Heart left ventricle (tissue), 16 donors: ENCODE measurements around the gene KCNH5. TPM values are rescaled to one million over a fixed set of nuclear protein-coding genes. Genes with fewer than 3 reads are reported as not detected.

Source experiments
- ATAC-seq, 4 donors: fragments of 200-7000 bp; cut with Tn5 transposase; one replicate each; pipeline ENCODE4 v1.9.1; 2020 to 2022; ENCODE audit warnings: moderate library complexity in 4 of 4, mild to moderate bottlenecking in 3 of 4, moderate number of reproducible peaks in 1 of 4
- DNase-seq, 5 donors: peaks; one replicate each; pipeline ENCODE4 v3.0.0-alpha.2; 2020
- H3K27ac ChIP-seq, 12 donors: fragments of 200-600 bp; sonication (generic) in 4 of 12; one replicate each; pipeline versions ENCODE4 v1.5.0 to v1.8.0; 2016 to 2022; ENCODE audit warnings: mild to moderate bottlenecking in 2 of 12
- H3K27me3 ChIP-seq, 9 donors: fragments of 200-600 bp; sonication (generic) in 2 of 9; one replicate each; pipeline versions ENCODE4 v1.5.1 to v1.8.0; 2016 to 2022; ENCODE audit warnings: mild to moderate bottlenecking in 3 of 9
- H3K36me3 ChIP-seq, 9 donors: fragments of 200-600 bp; sonication (generic) in 2 of 9; one replicate each; pipeline versions ENCODE4 v1.5.0 to v1.8.0; 2018 to 2022; ENCODE audit warnings: mild to moderate bottlenecking in 2 of 9
- H3K4me1 ChIP-seq, 12 donors: fragments of 200-600 bp; sonication (generic) in 4 of 12; one replicate each; pipeline versions ENCODE4 v1.5.0 to v1.8.0; 2016 to 2022; ENCODE audit warnings: mild to moderate bottlenecking in 3 of 12
- H3K4me3 ChIP-seq, 12 donors: fragments of 200-600 bp; sonication (generic) in 4 of 12; one replicate each; pipeline versions ENCODE4 v1.5.0 to v1.8.0; 2017 to 2022; ENCODE audit warnings: mild to moderate bottlenecking in 9 of 12, moderate library complexity in 4 of 12
- H3K9me3 ChIP-seq, 12 donors: fragments of 200-600 bp; sonication (generic) in 4 of 12; one replicate each; pipeline versions ENCODE4 v1.5.0 to v1.8.0; 2016 to 2022; ENCODE audit warnings: mild to moderate bottlenecking in 1 of 12
- POLR2A ChIP-seq, 2 donors: fragments of 450-650 bp; IDR thresholded peaks; one replicate each; pipeline ENCODE4 v1.6.1; 2017; ENCODE audit warnings: antibody characterized with exemption in 2 of 2, mild to moderate bottlenecking in 2 of 2, moderate library complexity in 2 of 2
- WGBS, 4 donors: extraction: QIAGEN DNeasy Blood & Tissue Kit in 2 of 4; methylation state at CpG; one replicate each; pipeline versions ENCODE4 v1.1.5 to v1.1.7; 2013 to 2018; 5-methylcytosine and 5-hydroxymethylcytosine counted together
- intact Hi-C, 10 donors: fragments of 100-400 bp; cut with DNase I; formaldehyde crosslinking; loops; one replicate each; pipeline versions ENCODE4 v1.11.1 to v1.14.2; 2022
- polyA plus RNA-seq, 2 donors: library from polyadenylated mRNA; stranded (reverse); fragments of 200-250 nt; gene quantifications; one replicate each; pipeline ENCODE4 v1.2.3, GENCODE V29; 2013
- total RNA-seq, 9 donors: library from RNA; depleted of rRNA in 2 of 9; stranded (reverse); fragments of >200 nt in 2 of 9; fragmentation: NEBNext Ultra II Directional in 3 of 9; extraction: Animal tissue kit (Norgen Biotek cat#: 25700) in 3 of 9; gene quantifications; one replicate each; pipeline versions ENCODE4 v1.1.0 to v1.2.4, GENCODE V29; 2016 to 2023
- TF ChIP-seq, protein P1 (sequence below), 12 donors: fragments of 200-600 bp; sonication (generic) in 4 of 12; IDR thresholded peaks; one replicate each; pipeline versions ENCODE4 v1.5.0 to v1.8.0; 2018 to 2022; ENCODE audit warnings: antibody characterized with exemption in 12 of 12, mild to moderate bottlenecking in 5 of 12
- donor health status: ischemic (EF 13 %, LVEDD 7.1; RV severe dilation, severe dysfunction).
- donor health status: healthy with polysubstance abuse.
- donor health status: DM: no; HTN: yes; CAD: no.
- donor health status: DM: no; HTN: no; CAD: no.
- donor health status: ischemic (EF 25% LVEDD 6.9; RV normal size, moderate dysfunction).
- donor health status: ischemic (EF 25% LVEDD 5.7; RV mildly dilated, moderate dysfunction).
- donor health status: healthy.
- donor health status: DM: yes; HTN: yes; CAD: no.
- donor health status: ischemic (EF 35%, LVEDD 5.7; RV mildly dilated, moderate dysfunction).
- donor health status: nonischemic (EF 11% LVEDD 7.7; RV severe dilation, severe dysfunction).
- donor health status: DM: yes; HTN: yes; CAD: no.
- donor health status: PGD.
- donor health status: ischemic (EF 29% LVEDD 5.4; RV normal size, mild dysfunction).
- donor health status: nonischemic (EF 23%, LVEDD 6.1; RV moderate dilation, normal function).

KCNH5 gene
- total and polyA plus RNA-seq, 11 donors, result 0.17 to 0.66 TPM; not detected in 9

GRCh38 chr14:62952226-62952625, 93.0 kb downstream of the KCNH5 start:
- WGBS, 4 donors, result 61 to 79% (median 73%) methylated on average over 2 of the region's 2 CpGs
- intact Hi-C loops, result no loop called here
- Histone ChIP-seq H3K27ac (no peak overlapping the region), H3K4me3 (no peak overlapping the region), H3K4me1 (no peaks in the 10 kb centered on the region), H3K36me3 (no peaks in the 10 kb centered on the region), H3K9me3 (no peaks in the 10 kb centered on the region), H3K27me3 (no peaks in the 10 kb centered on the region)
- DNase-seq (no peak), ATAC-seq (no peak)
- no peak for TF ChIP-seq POLR2A (IDR thresholded peaks at IDR 0.05)
- TF ChIP-seq, protein P1, sequence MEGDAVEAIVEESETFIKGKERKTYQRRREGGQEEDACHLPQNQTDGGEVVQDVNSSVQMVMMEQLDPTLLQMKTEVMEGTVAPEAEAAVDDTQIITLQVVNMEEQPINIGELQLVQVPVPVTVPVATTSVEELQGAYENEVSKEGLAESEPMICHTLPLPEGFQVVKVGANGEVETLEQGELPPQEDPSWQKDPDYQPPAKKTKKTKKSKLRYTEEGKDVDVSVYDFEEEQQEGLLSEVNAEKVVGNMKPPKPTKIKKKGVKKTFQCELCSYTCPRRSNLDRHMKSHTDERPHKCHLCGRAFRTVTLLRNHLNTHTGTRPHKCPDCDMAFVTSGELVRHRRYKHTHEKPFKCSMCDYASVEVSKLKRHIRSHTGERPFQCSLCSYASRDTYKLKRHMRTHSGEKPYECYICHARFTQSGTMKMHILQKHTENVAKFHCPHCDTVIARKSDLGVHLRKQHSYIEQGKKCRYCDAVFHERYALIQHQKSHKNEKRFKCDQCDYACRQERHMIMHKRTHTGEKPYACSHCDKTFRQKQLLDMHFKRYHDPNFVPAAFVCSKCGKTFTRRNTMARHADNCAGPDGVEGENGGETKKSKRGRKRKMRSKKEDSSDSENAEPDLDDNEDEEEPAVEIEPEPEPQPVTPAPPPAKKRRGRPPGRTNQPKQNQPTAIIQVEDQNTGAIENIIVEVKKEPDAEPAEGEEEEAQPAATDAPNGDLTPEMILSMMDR (IDR thresholded peaks at IDR 0.05), result no peak

- Histone ChIP-seq H3K27me3 (no peaks in the 10 kb centered on the region), H3K36me3 (no peaks in the 10 kb centered on the region), H3K4me3 (no peak overlapping the region), H3K27ac (no peak overlapping the region), H3K9me3 (no peaks in the 10 kb centered on the region), H3K4me1 (no peaks in the 10 kb centered on the region)
- intact Hi-C loops, result no loop called here
- DNase-seq, result no peak
- no peak for TF ChIP-seq POLR2A (IDR thresholded peaks at IDR 0.05)
- TF ChIP-seq, protein P1 (IDR thresholded peaks at IDR 0.05), result no peak
- 61 to 70% (median 67%) methylated on average over 2 of the region's 2 CpGs for WGBS, 4 donors
- no peak for ATAC-seq
Observed at GRCh38 chr14:62947301-62947700, 98.0 kb downstream of the KCNH5 start.

GRCh38 chr14:62946221-62946620, 99.0 kb downstream of the KCNH5 start:
- H3K4me1 ChIP-seq, result no peaks in the 10 kb centered on the region
- H3K4me3 ChIP-seq, result no peak overlapping the region
- WGBS, 4 donors, result 74 to 92% (median 90%) methylated on average over 1 of the region's 1 CpG
- H3K27me3 ChIP-seq, result no peaks in the 10 kb centered on the region
- intact Hi-C loops, result no loop called here
- H3K9me3 ChIP-seq, result no peaks in the 10 kb centered on the region
- ATAC-seq, result no peak
- TF ChIP-seq POLR2A (IDR thresholded peaks at IDR 0.05), result no peak
- TF ChIP-seq, protein P1 (IDR thresholded peaks at IDR 0.05), result no peak
- H3K27ac ChIP-seq, result no peak overlapping the region
- no peak for DNase-seq
- no peaks in the 10 kb centered on the region for H3K36me3 ChIP-seq

- intact Hi-C loops, result no loop called here
- no peak overlapping the region for H3K4me3 ChIP-seq
- no peak for ATAC-seq
- no peak for TF ChIP-seq POLR2A (IDR thresholded peaks at IDR 0.05)
- TF ChIP-seq, protein P1 (IDR thresholded peaks at IDR 0.05), result no peak
- H3K9me3 ChIP-seq, result no peaks in the 10 kb centered on the region
- no peak overlapping the region for H3K27ac ChIP-seq
- H3K4me1 ChIP-seq, result no peaks in the 10 kb centered on the region
- H3K27me3 ChIP-seq, result no peaks in the 10 kb centered on the region
- no peak for DNase-seq
- no peaks in the 10 kb centered on the region for H3K36me3 ChIP-seq
- WGBS, 4 donors, result 62 to 69% (median 67%) methylated on average over 2 of the region's 2 CpGs
Observed at GRCh38 chr14:62943202-62943601, 102.1 kb downstream of the KCNH5 start.
